Osteoblast (primary cell): Measurements from ENCODE around the gene SKP2. TPM values are rescaled to one million over a fixed set of nuclear protein-coding genes. Genes with fewer than 3 reads are reported as not detected.

Source experiments
- DNase-seq: peaks from one replicate; pipeline ENCODE4 v3.0.0; 2011; ENCODE audit warnings: low spot score, mixed read lengths; ENCODE audit not compliant: insufficient read length; ENCODE audit errors: missing footprints
- H2AFZ ChIP-seq: 2 replicates; pipeline ENCODE4 v1.6.0; 2011; ENCODE audit warnings: mild to moderate bottlenecking, low read length
- H3K27ac ChIP-seq: 2 replicates; pipeline ENCODE4 v1.5.1; 2011; ENCODE audit warnings: mild to moderate bottlenecking, low read depth, low read length, moderate library complexity
- H3K27me3 ChIP-seq: 2 replicates; pipeline ENCODE4 v1.6.0; 2012; ENCODE audit warnings: mild to moderate bottlenecking, control low read depth, inconsistent platforms, low read length, moderate library complexity; ENCODE audit not compliant: insufficient read depth
- H3K36me3 ChIP-seq: 2 replicates; pipeline ENCODE4 v1.5.1; 2011; ENCODE audit warnings: mild to moderate bottlenecking, low read length, control low read depth, moderate library complexity; ENCODE audit not compliant: insufficient read depth
- H3K4me1 ChIP-seq: 2 replicates; pipeline ENCODE4 v1.5.1; 2011; ENCODE audit warnings: mild to moderate bottlenecking, low read length, control low read depth, moderate library complexity; ENCODE audit not compliant: insufficient read depth
- H3K4me2 ChIP-seq: 2 replicates; pipeline ENCODE4 v1.6.0; 2011; ENCODE audit warnings: mild to moderate bottlenecking, low read length; ENCODE audit not compliant: insufficient read depth
- H3K4me3 ChIP-seq: fragments of 200-600 bp; sonication (generic); 3 replicates; pipeline ENCODE4 v1.5.1; 2012; ENCODE audit warnings: mild to moderate bottlenecking, low read length, inconsistent platforms; ENCODE audit not compliant: insufficient read depth
- H3K79me2 ChIP-seq: 2 replicates; pipeline ENCODE4 v1.6.0; 2012; ENCODE audit warnings: mild to moderate bottlenecking, low read length, control low read depth, inconsistent platforms; ENCODE audit not compliant: insufficient read depth
- H3K9me3 ChIP-seq: 2 replicates; pipeline ENCODE4 v1.5.1; 2011; ENCODE audit warnings: low read depth, low read length, control low read depth
- H4K20me1 ChIP-seq: 2 replicates; pipeline ENCODE4 v1.6.0; 2012; ENCODE audit warnings: mild to moderate bottlenecking, low read length, control low read depth; ENCODE audit not compliant: insufficient read depth
- CTCF ChIP-seq: IDR thresholded peaks from 2 replicates; pipeline ENCODE4 v1.5.1; 2011; ENCODE audit warnings: mild to moderate bottlenecking, low read depth, low read length, moderate library complexity; ENCODE audit errors: extremely low read depth
- total RNA-seq: library from RNA; depleted of rRNA; stranded (reverse); fragments of >200 nt; gene quantifications from 2 replicates; pipeline ENCODE4 v1.2.3, GENCODE V29; 2012

Gene SKP2
- total RNA-seq, 1 donor, result 20.6 TPM

- peak; percentile 62 for TF ChIP-seq CTCF
- no peaks in the 10 kb centered on the region for H3K9me3 ChIP-seq
- H2AFZ ChIP-seq, result no peak overlapping the region
- H3K36me3 ChIP-seq, result peaks cover 55% of the 10 kb centered on the region
- peak; percentile 47 for DNase-seq
- no peak overlapping the region for H3K27ac ChIP-seq
- no peaks in the 10 kb centered on the region for H3K27me3 ChIP-seq
- H4K20me1 ChIP-seq, result no peaks in the 10 kb centered on the region
- no peak overlapping the region for H3K4me2 ChIP-seq
- H3K79me2 ChIP-seq, result no peaks in the 10 kb centered on the region
- no peaks in the 10 kb centered on the region for H3K4me1 ChIP-seq
- H3K4me3 ChIP-seq, result no peak overlapping the region
Measured at GRCh38 chr5:36177715-36178523, 26.0 kb downstream of the SKP2 start.

- Histone ChIP-seq H3K4me1 (no peaks in the 10 kb centered on the region), H3K36me3 (peaks cover 49% of the 10 kb centered on the region), H3K9me3 (no peaks in the 10 kb centered on the region), H3K4me2 (no peak overlapping the region), H3K4me3 (no peak overlapping the region), H3K79me2 (no peaks in the 10 kb centered on the region), H4K20me1 (no peaks in the 10 kb centered on the region), H2AFZ (no peak overlapping the region), H3K27me3 (no peaks in the 10 kb centered on the region), H3K27ac (no peak overlapping the region)
- TF ChIP-seq CTCF, result no peak
- DNase-seq, result no peak
Measured at GRCh38 chr5:36178524-36178890, 26.6 kb downstream of the SKP2 start.

GRCh38 chr5:36179950-36180349 lies 28.0 kb downstream of the SKP2 start:
- TF ChIP-seq CTCF, result no peak
- H3K9me3 ChIP-seq, result no peaks in the 10 kb centered on the region
- DNase-seq, result no peak
- H3K27ac ChIP-seq, result no peak overlapping the region
- no peaks in the 10 kb centered on the region for H4K20me1 ChIP-seq
- no peaks in the 10 kb centered on the region for H3K27me3 ChIP-seq
- H3K36me3 ChIP-seq, result peaks cover 35% of the 10 kb centered on the region
- H3K79me2 ChIP-seq, result no peaks in the 10 kb centered on the region
- no peak overlapping the region for H3K4me2 ChIP-seq
- H3K4me3 ChIP-seq, result no peak overlapping the region
- H3K4me1 ChIP-seq, result no peaks in the 10 kb centered on the region
- H2AFZ ChIP-seq, result no peak overlapping the region

GRCh38 chr5:36180556-36181350 lies 28.8 kb downstream of the SKP2 start:
- Histone ChIP-seq H3K4me3 (no peak overlapping the region), H3K79me2 (no peaks in the 10 kb centered on the region), H3K27me3 (no peaks in the 10 kb centered on the region), H3K4me1 (no peaks in the 10 kb centered on the region), H4K20me1 (no peaks in the 10 kb centered on the region), H3K9me3 (no peaks in the 10 kb centered on the region), H3K36me3 (peaks cover 29% of the 10 kb centered on the region), H3K27ac (no peak overlapping the region), H2AFZ (no peak overlapping the region), H3K4me2 (no peak overlapping the region)
- no peak for DNase-seq
- TF ChIP-seq CTCF, result no peak
